DND-41 (cell line): ENCODE measurements around the gene BLOC1S4.
A peak's percentile ranks its signal among the peaks of the same experiment; 100 is the strongest.

Experiments used
- ATAC-seq: fragments of 200-7000 bp; cut with Tn5 transposase; 3 replicates; pipeline ENCODE4 v1.9.1; 2021; ENCODE audit warnings: low read depth; ENCODE audit not compliant: insufficient read depth
- DNase-seq: peaks from one replicate; pipeline ENCODE4 v3.0.0-alpha.2; 2020
- H2AFZ ChIP-seq: 2 replicates; pipeline ENCODE4 v1.6.0; 2012; ENCODE audit warnings: low read depth, low read length
- H3K27ac ChIP-seq: 2 replicates; pipeline ENCODE4 v1.5.1; 2012; ENCODE audit warnings: low read length, inconsistent platforms
- H3K27me3 ChIP-seq: fragments of 200-600 bp; sonication (generic); 2 replicates; pipeline ENCODE4 v1.6.0; 2012; ENCODE audit warnings: low read length, mild to moderate bottlenecking, inconsistent platforms; ENCODE audit not compliant: insufficient read depth, poor library complexity
- H3K36me3 ChIP-seq: 2 replicates; pipeline ENCODE4 v1.5.1; 2012; ENCODE audit warnings: low read length, inconsistent platforms; ENCODE audit not compliant: insufficient read depth
- H3K4me1 ChIP-seq: 2 replicates; pipeline ENCODE4 v1.5.1; 2012; ENCODE audit warnings: mild to moderate bottlenecking, low read length; ENCODE audit not compliant: insufficient read depth
- H3K4me2 ChIP-seq: 2 replicates; pipeline ENCODE4 v1.6.0; 2012; ENCODE audit warnings: mild to moderate bottlenecking, moderate library complexity, low read length, inconsistent platforms; ENCODE audit not compliant: insufficient read depth
- H3K4me3 ChIP-seq, 2 experiments: fragments of 200-600 bp in 1 of 2; shearing (Covaris generic) in 1 of 2; 2 replicates each; pipeline ENCODE4 v1.5.1; 2012 to 2016; ENCODE audit warnings: inconsistent platforms in 2 of 2, low read length in 2 of 2, mild to moderate bottlenecking in 2 of 2, low read depth in 1 of 2, moderate library complexity in 1 of 2
- H3K79me2 ChIP-seq: 2 replicates; pipeline ENCODE4 v1.6.0; 2012; ENCODE audit warnings: low read length, inconsistent platforms; ENCODE audit not compliant: insufficient read depth
- H3K9ac ChIP-seq: 2 replicates; pipeline ENCODE4 v1.6.0; 2012; ENCODE audit warnings: low read depth, mild to moderate bottlenecking, inconsistent platforms, low read length, moderate library complexity
- H3K9me3 ChIP-seq: 2 replicates; pipeline ENCODE4 v1.5.1; 2012; ENCODE audit warnings: low read length, moderate library complexity, mild to moderate bottlenecking, inconsistent platforms; ENCODE audit not compliant: insufficient read depth, severe bottlenecking
- H4K20me1 ChIP-seq: 2 replicates; pipeline ENCODE4 v1.6.0; 2012; ENCODE audit warnings: low read length; ENCODE audit not compliant: insufficient read depth
- EZH2 ChIP-seq: IDR thresholded peaks from 3 replicates; pipeline ENCODE4 v1.6.1; 2012; ENCODE audit warnings: borderline replicate concordance, low read depth, mild to moderate bottlenecking, moderate library complexity, low read length, inconsistent platforms; ENCODE audit not compliant: severe bottlenecking
- TF ChIP-seq, protein P1 (sequence below): IDR thresholded peaks from 2 replicates; pipeline ENCODE4 v1.5.1; 2012; ENCODE audit warnings: borderline replicate concordance, low read length, moderate library complexity, mild to moderate bottlenecking; ENCODE audit not compliant: poor library complexity, severe bottlenecking; ENCODE audit errors: extremely low read depth

Gene BLOC1S4

GRCh38 chr4:6696611-6697010, 19.4 kb upstream of the BLOC1S4 start:
- Histone ChIP-seq H3K4me3 (no peak overlapping the region), H3K27ac (peak overlapping the region; percentile 55; the same call in 1 of the 2 replicates), H3K4me1 (peaks cover 18% of the 10 kb centered on the region), H2AFZ (no peak overlapping the region), H3K9ac (0 out of 2 replicates have a peak overlapping the region, but pooled peaks have one; percentile 17), H3K79me2 (no peaks in the 10 kb centered on the region; the same call in 1 of the 2 replicates), H4K20me1 (no peaks in the 10 kb centered on the region), H3K4me2 (peak overlapping the region; percentile 18; the same call in 1 of the 2 replicates), H3K9me3 (no peaks in the 10 kb centered on the region), H3K36me3 (peaks cover 5% of the 10 kb centered on the region; the same call in 1 of the 2 replicates), H3K27me3 (no peaks in the 10 kb centered on the region)
- ATAC-seq (peak; percentile 55), DNase-seq (no peak)
- TF ChIP-seq, protein P1, sequence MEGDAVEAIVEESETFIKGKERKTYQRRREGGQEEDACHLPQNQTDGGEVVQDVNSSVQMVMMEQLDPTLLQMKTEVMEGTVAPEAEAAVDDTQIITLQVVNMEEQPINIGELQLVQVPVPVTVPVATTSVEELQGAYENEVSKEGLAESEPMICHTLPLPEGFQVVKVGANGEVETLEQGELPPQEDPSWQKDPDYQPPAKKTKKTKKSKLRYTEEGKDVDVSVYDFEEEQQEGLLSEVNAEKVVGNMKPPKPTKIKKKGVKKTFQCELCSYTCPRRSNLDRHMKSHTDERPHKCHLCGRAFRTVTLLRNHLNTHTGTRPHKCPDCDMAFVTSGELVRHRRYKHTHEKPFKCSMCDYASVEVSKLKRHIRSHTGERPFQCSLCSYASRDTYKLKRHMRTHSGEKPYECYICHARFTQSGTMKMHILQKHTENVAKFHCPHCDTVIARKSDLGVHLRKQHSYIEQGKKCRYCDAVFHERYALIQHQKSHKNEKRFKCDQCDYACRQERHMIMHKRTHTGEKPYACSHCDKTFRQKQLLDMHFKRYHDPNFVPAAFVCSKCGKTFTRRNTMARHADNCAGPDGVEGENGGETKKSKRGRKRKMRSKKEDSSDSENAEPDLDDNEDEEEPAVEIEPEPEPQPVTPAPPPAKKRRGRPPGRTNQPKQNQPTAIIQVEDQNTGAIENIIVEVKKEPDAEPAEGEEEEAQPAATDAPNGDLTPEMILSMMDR: no peak

DNA sequence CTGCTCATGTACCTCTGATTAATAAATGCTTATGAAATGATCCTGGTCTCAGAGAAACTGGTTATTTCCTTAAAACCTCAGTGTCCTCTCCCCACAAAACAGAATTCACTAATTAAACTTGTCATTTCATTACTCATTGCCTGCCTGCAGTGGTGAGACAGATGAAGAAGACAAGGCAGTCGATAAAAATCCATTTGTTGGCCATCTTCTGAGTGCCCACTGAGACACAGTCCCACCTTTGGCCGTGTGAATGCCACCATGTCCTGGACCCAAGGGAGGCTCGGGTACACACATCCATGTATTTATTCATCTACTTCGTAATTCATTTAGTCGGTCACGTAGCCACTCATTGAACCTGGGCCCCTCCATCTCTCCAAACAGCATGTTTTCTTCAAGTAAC, 18.8 kb upstream of the BLOC1S4 start:
- Histone ChIP-seq H3K9me3 (no peaks in the 10 kb centered on the region), H3K27me3 (no peaks in the 10 kb centered on the region), H3K4me1 (peaks cover 18% of the 10 kb centered on the region), H3K4me3 (no peak overlapping the region), H3K9ac (0 out of 2 replicates have a peak overlapping the region, but pooled peaks have one; percentile 17), H4K20me1 (no peaks in the 10 kb centered on the region), H2AFZ (no peak overlapping the region), H3K4me2 (no peak overlapping the region), H3K27ac (no peak overlapping the region), H3K79me2 (no peaks in the 10 kb centered on the region; the same call in 1 of the 2 replicates), H3K36me3 (peaks cover 5% of the 10 kb centered on the region; the same call in 1 of the 2 replicates)
- DNase-seq (no peak), ATAC-seq (no peak)
- TF ChIP-seq EZH2: no peak
- TF ChIP-seq, protein P1: no peak

DNA sequence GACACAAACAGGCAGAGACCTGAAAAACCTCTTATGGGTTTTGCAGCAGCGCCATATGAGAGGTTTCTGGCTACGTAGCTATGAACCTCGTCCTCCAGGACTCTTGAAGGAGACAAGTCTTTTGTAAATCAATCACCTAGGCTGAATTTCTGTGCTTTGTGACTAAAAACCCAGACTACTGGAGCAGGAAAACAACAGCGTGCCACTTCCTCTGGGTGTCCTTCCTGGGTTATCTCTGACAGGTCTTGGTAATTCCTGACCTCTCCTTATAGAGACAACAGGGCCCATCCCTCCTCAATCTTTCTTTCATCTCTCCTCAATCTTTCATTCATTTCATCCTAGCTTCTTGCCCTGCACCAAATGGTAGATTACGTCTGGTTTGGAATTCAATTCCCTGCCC, 16.6 kb upstream of the BLOC1S4 start:
- Histone ChIP-seq H3K9ac (no peak overlapping the region), H3K4me1 (peaks cover 18% of the 10 kb centered on the region), H3K9me3 (no peaks in the 10 kb centered on the region), H2AFZ (no peak overlapping the region), H3K79me2 (peaks cover 13% of the 10 kb centered on the region; the same call in 1 of the 2 replicates), H3K4me2 (no peak overlapping the region), H3K36me3 (peaks cover 22% of the 10 kb centered on the region), H3K4me3 (no peak overlapping the region), H4K20me1 (peaks cover 5% of the 10 kb centered on the region), H3K27me3 (no peaks in the 10 kb centered on the region), H3K27ac (no peak overlapping the region)
- TF ChIP-seq, protein P1: no peak
- TF ChIP-seq EZH2: no peak
- DNase-seq: no peak
- ATAC-seq: no peak
